ENCODE measurements around the gene SNRNP27. TPM values are rescaled to one million over a fixed set of nuclear protein-coding genes. Genes with fewer than 3 reads are reported as not detected.

SNRNP27 gene
- total RNA-seq, 1 experiment from 2014 or later, result 47.1 TPM

DNA sequence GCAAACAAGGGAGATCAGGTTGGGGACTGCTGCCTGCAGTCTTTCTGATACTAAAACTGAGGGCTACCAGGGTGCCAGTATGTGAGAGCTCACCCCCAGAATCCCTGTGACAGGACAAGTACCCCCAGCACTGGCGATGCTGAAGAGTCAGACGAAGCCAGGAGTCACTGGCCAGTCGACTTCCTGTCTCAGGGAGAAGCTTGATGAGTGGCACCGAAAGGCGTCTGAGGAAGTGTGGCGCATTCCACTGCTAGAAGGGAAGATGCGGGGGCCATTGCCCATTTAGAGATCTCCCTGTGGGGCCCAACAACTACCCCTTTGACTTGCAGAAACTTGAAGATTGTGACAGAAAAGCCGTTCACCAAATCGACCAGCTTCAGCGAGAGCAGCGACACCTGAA is 43.1 kb downstream of the SNRNP27 start:
- no peak overlapping the region for H3K4ac ChIP-seq (ENCODE audit: low read depth, low read length)
- H3K27me3 ChIP-seq (ENCODE audit: insufficient read depth, low read length), result no peaks in the 10 kb centered on the region
- H3K79me1 ChIP-seq (ENCODE audit: insufficient read depth, low read depth, low read length, poor library complexity, severe bottlenecking), result no peaks in the 10 kb centered on the region
- H3K18ac ChIP-seq (ENCODE audit: insufficient read length, low read depth, low read length), result no peak overlapping the region
- H3K27me3 Mint-ChIP-seq (ENCODE audit: low read depth), result no peaks in the 10 kb centered on the region
- no peak overlapping the region for H2BK20ac ChIP-seq (ENCODE audit: low read depth, low read length, poor library complexity, severe bottlenecking)
- no peak overlapping the region for H4K8ac ChIP-seq (replicated peaks; ENCODE audit: insufficient read length, low read depth, low read length)
- no peaks in the 10 kb centered on the region for H3K9me3 ChIP-seq (ENCODE audit: control insufficient read depth, low read depth, low read length)
- no peaks in the 10 kb centered on the region for H3K79me2 ChIP-seq (ENCODE audit: insufficient read depth, low read length)
- peaks cover 16 to 30% of the 10 kb centered on the region in 2 experiments for H3K4me1 Mint-ChIP-seq
- H4K91ac ChIP-seq (ENCODE audit: insufficient read length, low read depth, low read length), result no peak overlapping the region
- no peak for DNase-seq
- H2BK15ac ChIP-seq (ENCODE audit: low read depth, low read length), result no peak overlapping the region
- TF ChIP-seq, protein P1, sequence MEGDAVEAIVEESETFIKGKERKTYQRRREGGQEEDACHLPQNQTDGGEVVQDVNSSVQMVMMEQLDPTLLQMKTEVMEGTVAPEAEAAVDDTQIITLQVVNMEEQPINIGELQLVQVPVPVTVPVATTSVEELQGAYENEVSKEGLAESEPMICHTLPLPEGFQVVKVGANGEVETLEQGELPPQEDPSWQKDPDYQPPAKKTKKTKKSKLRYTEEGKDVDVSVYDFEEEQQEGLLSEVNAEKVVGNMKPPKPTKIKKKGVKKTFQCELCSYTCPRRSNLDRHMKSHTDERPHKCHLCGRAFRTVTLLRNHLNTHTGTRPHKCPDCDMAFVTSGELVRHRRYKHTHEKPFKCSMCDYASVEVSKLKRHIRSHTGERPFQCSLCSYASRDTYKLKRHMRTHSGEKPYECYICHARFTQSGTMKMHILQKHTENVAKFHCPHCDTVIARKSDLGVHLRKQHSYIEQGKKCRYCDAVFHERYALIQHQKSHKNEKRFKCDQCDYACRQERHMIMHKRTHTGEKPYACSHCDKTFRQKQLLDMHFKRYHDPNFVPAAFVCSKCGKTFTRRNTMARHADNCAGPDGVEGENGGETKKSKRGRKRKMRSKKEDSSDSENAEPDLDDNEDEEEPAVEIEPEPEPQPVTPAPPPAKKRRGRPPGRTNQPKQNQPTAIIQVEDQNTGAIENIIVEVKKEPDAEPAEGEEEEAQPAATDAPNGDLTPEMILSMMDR (conservative IDR thresholded peaks at IDR 0.05), result no peak
- H3K36me3 Mint-ChIP-seq (ENCODE audit: insufficient read depth in 1 of 3, low read depth in 3 of 3), result peaks cover 0 to 27% (median 11%) of the 10 kb centered on the region in 3 experiments; a peak in 5 of 7 replicates
- H3T11ph ChIP-seq (ENCODE audit: low read length), result no peak overlapping the region
- H2BK12ac ChIP-seq (ENCODE audit: insufficient read length, low read depth, low read length), result no peak overlapping the region
- no peak overlapping the region for H3K4me2 ChIP-seq (ENCODE audit: insufficient read depth, insufficient read length, low read length)
- no peak overlapping the region for H2AFZ ChIP-seq (ENCODE audit: low read length)
- H3K27ac ChIP-seq (ENCODE audit: insufficient read length, low read depth, low read length), result no peak overlapping the region
- no peak overlapping the region for H2BK120ac ChIP-seq (ENCODE audit: low read depth, low read length, poor library complexity, severe bottlenecking)
- no peak overlapping the region for H4K5ac ChIP-seq (ENCODE audit: insufficient read length, low read depth, low read length)
- H2AK5ac ChIP-seq (ENCODE audit: insufficient read length, low read length), result no peak overlapping the region
- H3K9me3 Mint-ChIP-seq, result no peaks in the 10 kb centered on the region
- H3K9ac ChIP-seq (ENCODE audit: extremely low read depth, insufficient read length, low read length), result no peak overlapping the region
- no peak overlapping the region for H3K56ac ChIP-seq (ENCODE audit: insufficient read length, low read depth, low read length)
- H3K4me1 ChIP-seq (ENCODE audit: insufficient read depth, low read length), result no peaks in the 10 kb centered on the region
- WGBS (ENCODE audit: extremely low coverage, insufficient read length, low lambda C conversion rate), result no CpG with 5 or more reads among the region's 11 CpGs
- no peak overlapping the region for H3K14ac ChIP-seq (ENCODE audit: insufficient read depth, low read length)
- no peaks in the 10 kb centered on the region for H4K20me1 ChIP-seq (ENCODE audit: control insufficient read depth, insufficient read depth, insufficient read length)
- no peak overlapping the region for H2BK5ac ChIP-seq (ENCODE audit: insufficient read length, low read length)
- H3K23me2 ChIP-seq (ENCODE audit: insufficient read length, low read depth, low read length, poor library complexity, severe bottlenecking), result no peaks in the 10 kb centered on the region
- H3K23ac ChIP-seq (ENCODE audit: insufficient read length, low read depth, low read length), result no peak overlapping the region
- peak overlapping the region in 1 of 3 experiments; percentile 72; a peak in 3 of 7 replicates for H3K27ac Mint-ChIP-seq
- no peak overlapping the region for H3K4me3 Mint-ChIP-seq

Measured in H9 (cell line).